Measurements from ENCODE around the gene SNRNP200.

The SNRNP200 gene

DNA sequence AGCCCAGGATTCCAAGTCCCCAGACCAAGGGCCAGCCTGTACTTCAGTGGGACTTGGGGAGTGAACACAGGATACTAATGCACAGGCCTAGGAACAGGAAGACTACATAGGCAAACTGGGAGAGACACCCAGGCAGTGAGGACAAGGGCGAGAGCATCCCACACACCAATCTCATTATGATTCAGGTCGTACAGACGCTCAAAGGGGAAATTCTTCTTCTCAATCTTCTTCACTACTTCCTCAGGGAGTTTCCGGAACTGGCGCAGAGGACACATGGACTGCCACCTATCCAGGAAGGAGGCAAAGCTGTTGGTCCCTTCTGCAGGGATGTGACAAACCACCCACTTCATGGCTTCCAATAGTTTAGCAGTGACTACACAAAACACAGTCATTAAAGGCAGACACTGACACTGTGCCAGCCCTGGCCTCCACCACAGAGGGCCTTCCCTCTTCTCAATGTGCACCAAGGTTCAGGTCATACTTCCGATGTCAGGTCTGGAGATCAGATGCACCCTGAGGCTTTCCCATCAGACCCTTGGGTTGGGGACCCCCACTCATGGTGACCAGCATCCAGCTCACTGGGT is 18.0 kb downstream of the SNRNP200 start:
- H3K4me1 Mint-ChIP-seq (ENCODE audit: low read depth), result peaks cover 5% of the 10 kb centered on the region
- no peak overlapping the region for H3K4me3 Mint-ChIP-seq
- no peaks in the 10 kb centered on the region for H3K27me3 Mint-ChIP-seq
- H3K36me3 Mint-ChIP-seq (ENCODE audit: low read depth), result peaks cover 100% of the 10 kb centered on the region
- H3K27ac Mint-ChIP-seq, result no peak overlapping the region
- intact Hi-C loops (cut with micrococcal nuclease), result no loop called here
- no peaks in the 10 kb centered on the region for H3K9me3 Mint-ChIP-seq

DNA sequence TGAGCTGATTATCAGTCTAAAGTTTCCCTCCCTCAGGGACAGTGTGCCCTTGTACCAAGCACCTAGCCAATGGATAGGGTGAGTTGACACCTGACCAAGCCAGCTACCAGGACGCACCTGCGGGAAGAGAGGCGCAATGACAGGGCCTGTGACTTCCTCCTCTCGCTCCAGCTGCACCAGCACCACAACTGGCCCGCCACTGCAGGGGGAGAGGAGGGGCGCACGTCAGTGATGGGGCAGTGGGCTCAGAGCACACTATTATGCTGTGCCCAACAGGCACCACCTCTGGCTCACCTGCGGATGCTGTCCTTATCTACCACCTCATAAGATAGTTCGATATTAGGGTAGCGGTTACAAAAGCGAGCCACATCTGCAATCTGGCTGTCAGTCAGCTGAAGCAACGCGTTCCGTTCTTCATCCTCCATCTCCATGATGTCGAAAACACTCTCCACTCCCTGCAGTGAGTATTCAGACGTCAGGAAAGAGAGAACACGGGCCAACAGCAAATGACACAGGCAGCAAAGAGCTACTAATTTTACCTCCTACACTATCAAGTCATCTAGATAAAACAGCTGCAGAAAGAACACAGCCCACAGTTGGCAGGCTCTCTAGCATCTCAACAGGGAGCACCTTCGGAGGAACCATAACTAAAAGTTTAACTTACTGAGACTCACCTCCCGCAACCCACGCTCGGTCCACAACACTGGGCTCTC is 28.4 kb downstream of the SNRNP200 start:
- peaks cover 100% of the 10 kb centered on the region for H3K36me3 Mint-ChIP-seq (ENCODE audit: low read depth)
- intact Hi-C loops (cut with micrococcal nuclease), result no loop called here
- H3K27ac Mint-ChIP-seq, result no peak overlapping the region
- H3K4me1 Mint-ChIP-seq (ENCODE audit: low read depth), result no peaks in the 10 kb centered on the region
- H3K9me3 Mint-ChIP-seq, result no peaks in the 10 kb centered on the region
- no peak overlapping the region for H3K4me3 Mint-ChIP-seq
- no peaks in the 10 kb centered on the region for H3K27me3 Mint-ChIP-seq

DNA sequence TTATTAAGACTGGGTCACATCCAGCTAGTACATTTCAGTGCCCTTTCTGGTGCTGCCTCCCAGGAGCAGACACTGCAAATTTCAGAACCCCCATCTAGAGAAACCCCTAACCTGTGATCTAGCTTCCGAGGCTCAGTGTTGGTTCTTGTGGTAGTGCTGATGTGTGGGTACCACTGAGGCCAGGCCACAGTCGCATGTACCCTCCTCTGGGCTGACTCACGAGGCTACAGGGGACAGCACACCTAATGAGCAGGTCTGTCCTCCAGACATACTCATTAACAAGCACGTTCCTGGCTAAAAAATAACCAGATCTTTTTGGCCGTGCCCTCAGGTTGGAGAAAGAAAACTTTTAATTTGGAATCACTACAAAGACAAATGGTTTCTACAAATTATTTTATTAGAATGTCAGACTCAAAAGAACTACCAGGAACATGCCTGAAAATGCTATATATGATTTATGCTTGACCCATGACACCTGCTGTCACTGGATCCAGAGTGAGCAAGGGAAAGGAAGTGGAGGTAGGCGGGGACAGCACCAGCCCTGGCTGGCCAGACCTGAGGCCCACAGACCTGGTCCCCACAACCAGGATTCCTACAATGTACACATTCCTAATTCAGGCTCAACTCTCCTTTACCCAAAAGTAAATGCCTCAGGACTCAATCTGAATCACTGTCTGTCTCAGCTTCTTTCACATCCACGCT is 30.8 kb downstream of the SNRNP200 start:
- Mint-ChIP-seq H3K4me1 (ENCODE audit: low read depth) (no peaks in the 10 kb centered on the region), H3K27ac (peak overlapping the region; percentile 11), H3K27me3 (no peaks in the 10 kb centered on the region), H3K36me3 (ENCODE audit: low read depth) (peaks cover 100% of the 10 kb centered on the region), H3K4me3 (no peak overlapping the region), H3K9me3 (no peaks in the 10 kb centered on the region)
- intact Hi-C loops (cut with micrococcal nuclease), result no loop called here

DNA sequence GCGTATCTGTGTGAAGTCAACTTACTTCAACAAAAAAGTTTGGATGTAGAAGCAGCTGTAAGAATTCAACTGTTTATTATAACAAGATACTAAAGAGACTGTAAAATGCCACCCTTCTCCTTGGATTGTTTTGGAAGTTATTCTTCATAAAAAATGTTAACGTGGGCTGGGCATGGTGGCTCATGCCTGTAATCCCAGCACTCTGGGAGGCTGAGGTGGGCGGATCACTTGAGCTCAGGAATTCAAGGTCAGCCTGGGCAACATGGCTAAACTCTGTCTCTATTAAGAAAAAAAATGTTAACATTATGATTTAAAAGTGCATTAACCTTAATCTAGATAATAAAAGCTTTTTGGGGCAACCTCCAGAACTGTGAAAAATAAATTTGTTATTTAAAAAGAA is 31.6 kb downstream of the SNRNP200 start:
- Mint-ChIP-seq H3K36me3 (ENCODE audit: low read depth) (peaks cover 100% of the 10 kb centered on the region), H3K27me3 (no peaks in the 10 kb centered on the region)

DNA sequence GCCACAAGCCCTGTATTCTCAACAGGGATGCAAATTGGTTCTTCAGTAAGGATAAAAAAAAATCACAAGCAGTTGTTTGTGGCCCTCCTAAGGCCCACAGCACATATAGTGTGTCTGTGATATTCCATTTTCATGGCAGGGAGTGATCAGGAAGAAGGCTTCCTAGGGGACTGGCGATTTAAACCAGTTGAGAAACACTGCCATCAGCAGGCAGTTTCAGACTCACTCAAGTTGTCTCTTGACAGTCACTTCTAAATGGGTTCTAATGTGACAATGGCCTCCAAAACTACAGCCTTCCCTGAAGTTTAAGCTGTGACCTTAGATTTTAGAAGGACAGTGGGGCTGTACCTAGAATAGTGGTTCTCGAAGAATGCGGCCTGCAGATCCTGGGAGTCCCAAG is 33.4 kb downstream of the SNRNP200 start:
- H3K4me3 Mint-ChIP-seq, result no peak overlapping the region
- no peaks in the 10 kb centered on the region for H3K9me3 Mint-ChIP-seq
- no peak overlapping the region for H3K27ac Mint-ChIP-seq
- H3K27me3 Mint-ChIP-seq, result no peaks in the 10 kb centered on the region
- H3K4me1 Mint-ChIP-seq (ENCODE audit: low read depth), result peaks cover 8% of the 10 kb centered on the region
- peaks cover 99% of the 10 kb centered on the region for H3K36me3 Mint-ChIP-seq (ENCODE audit: low read depth)
- intact Hi-C loops (cut with micrococcal nuclease), result no loop called here

More for the DNA sequence above, 31.6 kb downstream of the SNRNP200 start:
- Mint-ChIP-seq H3K9me3 (no peaks in the 10 kb centered on the region), H3K27ac (no peak overlapping the region), H3K4me1 (ENCODE audit: low read depth) (no peaks in the 10 kb centered on the region), H3K4me3 (no peak overlapping the region)
- intact Hi-C loops (cut with micrococcal nuclease), result no loop called here

DNA sequence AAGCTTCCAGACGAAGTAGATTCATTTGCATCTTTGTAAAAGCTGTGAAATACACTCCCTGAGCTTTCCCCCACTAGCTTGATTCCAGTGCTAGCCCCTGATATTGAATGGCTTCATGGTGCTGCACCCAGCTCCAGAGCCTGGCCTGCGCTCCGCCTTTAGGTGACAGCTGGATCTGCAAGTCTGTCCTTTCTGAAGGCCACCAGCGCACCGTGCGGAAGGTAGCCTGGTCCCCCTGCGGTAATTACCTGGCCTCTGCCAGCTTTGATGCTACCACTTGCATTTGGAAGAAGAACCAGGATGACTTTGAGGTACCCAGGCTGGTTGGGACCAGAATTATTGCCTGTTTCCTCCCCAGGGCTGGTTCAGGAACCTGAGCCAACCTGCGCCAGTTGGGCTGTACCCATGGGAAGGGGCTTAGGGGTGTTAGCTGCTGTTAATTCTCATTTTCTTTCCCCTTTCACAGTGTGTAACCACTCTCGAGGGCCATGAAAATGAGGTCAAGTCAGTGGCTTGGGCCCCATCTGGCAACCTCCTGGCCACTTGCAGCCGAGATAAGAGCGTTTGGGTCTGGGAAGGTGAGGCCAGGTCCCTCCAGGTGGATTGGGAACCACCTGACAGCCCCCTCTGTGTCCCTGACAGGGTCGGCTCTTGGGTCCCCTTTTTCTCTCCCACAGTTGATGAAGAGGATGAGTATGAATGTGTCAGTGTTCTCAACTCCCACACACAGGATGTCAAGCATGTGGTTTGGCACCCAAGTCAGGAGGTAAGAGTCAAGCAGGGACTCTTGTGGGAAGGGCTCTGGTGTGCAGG is 38.0 kb downstream of the SNRNP200 start:
- H3K27me3 Mint-ChIP-seq, result no peaks in the 10 kb centered on the region
- H3K36me3 Mint-ChIP-seq (ENCODE audit: low read depth), result peaks cover 94% of the 10 kb centered on the region
- H3K4me1 Mint-ChIP-seq (ENCODE audit: low read depth), result peaks cover 39% of the 10 kb centered on the region
- H3K9me3 Mint-ChIP-seq, result no peaks in the 10 kb centered on the region
- intact Hi-C loops (cut with micrococcal nuclease), result loop anchor here (2.0 kb wide), 2 partner anchors 59 to 129 kb away; partner anchors contain the start of genes ASTL and STARD7
- peak overlapping the region; percentile 99 for H3K27ac Mint-ChIP-seq
- H3K4me3 Mint-ChIP-seq, result peak overlapping the region; percentile 49

DNA sequence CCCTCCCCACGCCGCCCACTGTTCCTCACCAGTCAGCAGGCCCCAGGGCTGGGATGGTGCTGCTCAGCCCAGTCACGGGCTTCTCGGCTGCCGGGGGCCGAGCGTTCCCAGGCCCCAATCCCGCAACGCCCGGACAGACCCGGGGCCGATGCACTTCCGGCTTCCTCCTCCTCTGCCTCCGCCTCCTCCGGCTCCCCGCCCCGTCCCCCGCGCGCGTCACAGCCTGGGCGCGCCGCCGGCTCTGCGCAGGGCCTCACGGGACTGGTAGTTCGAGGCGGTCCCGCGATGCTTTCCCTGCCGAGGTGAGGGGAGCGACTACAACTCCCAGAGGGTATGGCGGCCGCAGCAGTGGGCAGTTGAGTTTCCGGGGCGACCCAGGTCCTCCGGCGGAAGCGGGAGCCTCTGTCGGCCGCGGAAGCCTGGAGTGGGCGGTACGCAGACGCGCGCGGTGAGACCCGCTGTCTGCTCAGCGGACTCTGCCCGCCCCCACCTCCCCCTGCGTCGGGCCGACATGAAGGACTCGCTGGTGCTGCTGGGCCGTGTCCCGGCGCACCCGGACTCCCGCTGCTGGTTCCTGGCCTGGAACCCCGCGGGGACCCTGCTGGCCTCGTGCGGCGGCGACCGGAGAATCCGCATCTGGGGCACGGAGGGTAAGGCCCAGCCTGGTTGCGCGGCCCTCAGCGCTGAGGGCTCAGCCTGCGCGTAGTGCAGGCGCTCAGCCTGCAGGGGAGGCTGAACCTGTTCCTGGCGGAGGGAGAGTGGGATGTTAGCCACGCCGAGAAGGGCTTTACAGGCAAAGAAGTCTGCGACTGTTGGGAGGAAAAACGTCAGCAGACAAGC is 39.3 kb downstream of the SNRNP200 start, which contains the start of the genes CIAO1 and TMEM127:
TSS of gene CIAO1 (plus strand) at position 386 of the 840 bp plus-strand sequence. CDS start at position 512, 126 bp downstream.
TSS of gene TMEM127 (minus strand) at position 158 of the 840 bp plus-strand sequence. CDS start 616 bp downstream, outside the sequence.
- H3K9me3 Mint-ChIP-seq, result no peaks in the 10 kb centered on the region
- intact Hi-C loops (cut with micrococcal nuclease), result loop anchor here (2.0 kb wide), 2 partner anchors 57 to 127 kb away; partner anchors contain the start of genes ASTL and STARD7
- H3K36me3 Mint-ChIP-seq (ENCODE audit: low read depth), result peaks cover 94% of the 10 kb centered on the region
- no peaks in the 10 kb centered on the region for H3K27me3 Mint-ChIP-seq
- peaks cover 52% of the 10 kb centered on the region for H3K4me1 Mint-ChIP-seq (ENCODE audit: low read depth)
- peak within 1 kb of the TSS; percentile 99 for H3K27ac Mint-ChIP-seq
- peak within 1 kb of the TSS; percentile 99 for H3K4me3 Mint-ChIP-seq

DNA sequence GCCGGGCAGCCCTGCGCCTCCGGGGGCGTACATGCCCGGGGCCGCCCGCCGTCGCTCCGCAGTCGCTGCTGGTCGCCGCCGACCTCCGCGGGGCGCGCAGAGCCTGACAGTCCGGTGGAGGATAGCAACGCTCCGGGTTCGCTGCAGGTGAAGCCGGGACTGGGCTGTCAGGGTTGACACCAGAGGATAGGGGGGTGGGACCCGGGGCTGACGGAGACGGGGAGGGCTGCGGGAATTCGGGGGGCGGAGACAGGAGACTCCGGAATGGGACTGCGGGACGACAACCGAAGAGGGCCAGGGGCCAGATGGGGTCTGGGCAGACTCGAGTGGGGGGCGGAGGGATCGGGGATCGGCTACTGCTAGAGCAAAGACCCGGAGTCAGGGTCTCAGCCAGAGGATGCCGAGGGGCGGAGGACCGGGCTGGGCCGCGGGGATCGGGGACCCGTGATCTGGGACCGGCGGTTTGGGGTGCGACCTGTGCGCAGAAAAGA is 40.0 kb downstream of the SNRNP200 start:
- Mint-ChIP-seq H3K27ac (peak overlapping the region; percentile 99), H3K4me1 (ENCODE audit: low read depth) (peaks cover 58% of the 10 kb centered on the region), H3K4me3 (peak overlapping the region; percentile 99), H3K36me3 (ENCODE audit: low read depth) (peaks cover 94% of the 10 kb centered on the region), H3K27me3 (no peaks in the 10 kb centered on the region), H3K9me3 (no peaks in the 10 kb centered on the region)
- intact Hi-C loops (cut with micrococcal nuclease), result no loop called here

DNA sequence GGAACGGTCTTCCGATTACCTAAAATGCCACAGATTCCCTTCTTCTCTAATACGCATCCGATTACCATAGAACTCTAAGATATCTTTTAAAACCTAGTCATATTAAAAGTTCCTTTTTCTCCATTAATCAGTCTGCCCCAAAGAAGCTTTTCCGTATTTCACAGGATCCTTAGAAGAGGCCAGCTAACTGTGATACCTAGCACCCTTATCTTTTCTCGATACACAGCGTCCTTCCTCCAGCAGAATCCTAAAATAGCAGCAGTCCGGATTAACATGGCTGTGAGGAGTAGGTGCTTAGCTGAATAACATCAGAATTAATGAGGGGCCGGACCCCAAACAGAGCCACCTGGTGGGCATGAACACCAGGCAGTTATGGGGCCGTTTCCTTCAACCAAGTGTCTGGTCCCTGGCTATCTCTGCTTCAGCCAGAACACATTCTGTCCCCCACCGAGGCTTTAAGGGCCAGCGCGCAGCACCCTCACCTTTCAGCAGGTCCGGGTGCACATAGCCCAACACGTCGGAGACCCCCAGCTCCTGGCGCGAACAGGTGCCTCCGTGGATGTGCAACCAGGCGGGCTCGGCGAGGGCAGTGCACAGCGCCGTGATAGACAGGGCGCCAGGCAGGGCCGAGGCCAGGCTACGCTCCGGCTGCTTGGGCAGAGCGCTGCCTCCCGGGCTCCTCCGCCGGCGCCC is 40.5 kb downstream of the SNRNP200 start:
- H3K36me3 Mint-ChIP-seq (ENCODE audit: low read depth), result peaks cover 91% of the 10 kb centered on the region
- H3K27ac Mint-ChIP-seq, result peak overlapping the region; percentile 99
- peaks cover 64% of the 10 kb centered on the region for H3K4me1 Mint-ChIP-seq (ENCODE audit: low read depth)
- H3K4me3 Mint-ChIP-seq, result peak overlapping the region; percentile 99
- intact Hi-C loops (cut with micrococcal nuclease), result no loop called here
- no peaks in the 10 kb centered on the region for H3K27me3 Mint-ChIP-seq
- H3K9me3 Mint-ChIP-seq, result no peaks in the 10 kb centered on the region

DNA sequence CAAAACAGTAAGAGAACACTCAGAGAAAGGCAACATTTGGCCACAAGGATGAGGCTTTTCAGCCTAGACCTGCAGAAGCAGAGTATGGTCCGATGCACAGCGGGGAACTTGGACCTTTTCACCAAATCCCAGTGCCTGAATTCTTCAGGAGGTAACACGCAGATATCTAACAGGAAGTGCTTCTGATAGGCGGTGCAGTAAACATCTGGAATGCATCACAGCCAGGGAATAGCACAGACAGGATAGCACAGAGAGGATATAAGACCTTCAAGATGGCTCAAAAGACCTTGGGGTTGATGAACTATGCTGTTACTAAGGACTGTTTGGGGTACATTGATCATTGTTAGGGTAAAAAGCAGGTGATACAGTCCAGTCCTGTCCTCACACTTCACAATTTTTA is 41.3 kb downstream of the SNRNP200 start:
- H3K36me3 Mint-ChIP-seq (ENCODE audit: low read depth), result peaks cover 91% of the 10 kb centered on the region
- intact Hi-C loops (cut with micrococcal nuclease), result no loop called here
- peaks cover 71% of the 10 kb centered on the region for H3K4me1 Mint-ChIP-seq (ENCODE audit: low read depth)
- peak overlapping the region; percentile 99 for H3K4me3 Mint-ChIP-seq
- no peaks in the 10 kb centered on the region for H3K27me3 Mint-ChIP-seq
- H3K9me3 Mint-ChIP-seq, result no peaks in the 10 kb centered on the region
- peak overlapping the region; percentile 99 for H3K27ac Mint-ChIP-seq

DNA sequence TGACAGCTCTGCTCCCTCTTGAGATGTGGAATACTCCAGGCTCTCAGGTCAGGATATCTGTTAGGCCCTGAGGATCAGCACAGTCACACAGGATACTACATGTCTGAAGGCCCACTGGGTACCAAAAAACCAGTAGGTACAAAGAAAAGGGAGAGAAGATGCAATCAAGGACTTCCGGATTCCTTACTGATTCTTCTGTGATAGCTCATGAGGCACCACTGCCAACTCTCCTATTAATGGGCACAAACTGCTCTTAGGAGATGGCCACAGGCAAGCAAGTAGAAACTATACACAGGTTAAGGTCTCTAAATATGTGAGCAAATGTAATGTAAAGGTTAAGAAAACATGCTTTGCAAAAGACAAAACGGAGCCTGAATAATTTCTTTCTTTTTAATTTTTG is 43.0 kb downstream of the SNRNP200 start:
- Mint-ChIP-seq H3K9me3 (no peaks in the 10 kb centered on the region), H3K4me3 (no peak overlapping the region), H3K36me3 (ENCODE audit: low read depth) (peaks cover 85% of the 10 kb centered on the region), H3K27ac (peak overlapping the region; percentile 99), H3K4me1 (ENCODE audit: low read depth) (peaks cover 83% of the 10 kb centered on the region), H3K27me3 (no peaks in the 10 kb centered on the region)
- intact Hi-C loops (cut with micrococcal nuclease), result no loop called here

DNA sequence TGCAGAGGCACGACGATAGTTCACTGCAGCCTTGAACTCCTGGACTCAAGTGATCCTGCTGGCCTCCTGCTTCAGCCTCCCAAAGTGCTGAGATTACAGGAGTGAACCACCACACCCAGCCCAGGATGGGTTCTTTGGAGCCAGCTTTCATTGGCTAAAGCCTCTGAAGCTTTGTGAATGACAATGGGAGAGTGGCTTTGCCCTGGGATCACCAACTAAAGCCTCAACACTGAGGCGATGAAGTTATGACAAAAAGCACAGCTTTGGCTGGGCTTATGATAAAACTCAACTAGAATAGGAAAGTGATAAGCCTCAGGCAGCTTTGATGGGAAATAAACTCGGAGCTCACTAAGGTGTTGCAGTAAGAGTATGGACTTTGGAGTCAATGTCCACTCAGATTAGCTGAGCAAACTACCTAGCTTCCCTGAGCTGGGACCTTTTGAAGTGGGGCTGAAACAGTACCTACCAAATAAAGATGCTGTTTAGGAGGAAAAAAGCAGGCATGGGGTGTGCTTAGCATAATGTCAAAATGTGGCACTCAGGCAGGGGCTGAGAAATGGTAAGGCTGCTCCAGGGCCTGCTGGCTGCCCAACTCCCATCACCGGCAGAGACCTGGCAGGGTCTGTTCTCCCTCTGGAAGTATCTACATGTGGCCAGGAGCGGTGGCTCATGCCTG is 43.9 kb downstream of the SNRNP200 start:
- Mint-ChIP-seq H3K4me1 (ENCODE audit: low read depth) (peaks cover 83% of the 10 kb centered on the region), H3K36me3 (ENCODE audit: low read depth) (peaks cover 87% of the 10 kb centered on the region), H3K27ac (peak overlapping the region; percentile 99), H3K9me3 (no peaks in the 10 kb centered on the region), H3K27me3 (no peaks in the 10 kb centered on the region), H3K4me3 (peak overlapping the region; percentile 60)
- intact Hi-C loops (cut with micrococcal nuclease), result loop anchor here (2.0 kb wide), 1 partner anchor 15 kb away; no protein-coding TSS in a partner anchor
